NCI-H128 (cell line): ENCODE data around the gene TMEM272.
"Not testable (repeated sequence)": the region's sequence is repeated elsewhere in the genome, so short reads cannot be mapped to it uniquely, and the experiment has no call there.

Experiments
- DNase-seq: peaks from one replicate; lab custom pipeline; 2025; ENCODE audit not compliant: unreplicated experiment; lab: John Stamatoyannopoulos, UW

TMEM272 gene

DNA sequence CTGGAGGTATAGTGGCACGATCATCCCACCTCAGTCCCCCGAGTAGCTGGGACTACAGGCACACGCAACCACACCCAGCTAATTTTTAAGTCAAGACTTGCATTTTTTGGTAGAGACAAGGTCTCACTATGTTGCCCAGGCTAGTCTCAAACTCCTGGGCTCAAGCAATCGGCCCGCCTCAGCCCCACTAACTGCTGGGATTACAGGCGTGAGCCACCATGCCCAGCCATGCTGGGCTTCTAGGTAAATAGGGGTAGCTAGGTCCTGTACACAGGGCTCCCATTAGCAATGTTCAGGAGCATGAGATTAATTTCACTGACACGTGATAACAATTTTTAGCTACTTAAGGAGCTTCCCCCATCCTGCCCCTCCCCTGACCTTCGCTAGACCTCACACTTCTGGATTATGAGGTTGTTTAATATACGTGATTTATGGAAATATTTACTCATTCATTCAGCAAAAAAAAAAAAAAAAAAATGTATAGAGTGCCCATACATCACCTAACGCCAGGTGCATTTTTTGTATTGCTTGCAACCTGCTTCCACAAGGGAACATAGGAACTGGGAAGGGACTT is 19.2 kb downstream of the TMEM272 start:
- DNase-seq, result no peak

DNA sequence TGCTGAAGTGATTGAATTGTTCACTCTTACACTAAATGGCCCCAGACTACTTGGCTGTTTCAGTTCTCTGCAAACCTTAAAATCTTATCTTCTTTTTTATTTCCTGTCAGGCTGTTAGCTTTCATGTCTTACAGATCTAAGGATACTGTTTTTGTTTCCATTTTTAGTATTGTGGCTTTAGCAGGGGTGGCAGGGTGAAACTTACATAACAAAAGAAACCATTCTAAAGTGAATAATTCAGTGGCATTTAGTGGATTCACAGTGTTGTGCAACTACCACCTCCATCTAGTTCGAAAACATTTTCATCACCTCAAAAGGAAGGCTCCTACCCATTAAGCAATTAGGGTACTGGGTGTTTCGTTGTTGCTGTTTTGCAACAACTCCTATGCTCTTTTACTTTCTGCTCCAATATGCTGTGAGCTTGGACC is 19.8 kb downstream of the TMEM272 start:
- DNase-seq, result no peak

DNA sequence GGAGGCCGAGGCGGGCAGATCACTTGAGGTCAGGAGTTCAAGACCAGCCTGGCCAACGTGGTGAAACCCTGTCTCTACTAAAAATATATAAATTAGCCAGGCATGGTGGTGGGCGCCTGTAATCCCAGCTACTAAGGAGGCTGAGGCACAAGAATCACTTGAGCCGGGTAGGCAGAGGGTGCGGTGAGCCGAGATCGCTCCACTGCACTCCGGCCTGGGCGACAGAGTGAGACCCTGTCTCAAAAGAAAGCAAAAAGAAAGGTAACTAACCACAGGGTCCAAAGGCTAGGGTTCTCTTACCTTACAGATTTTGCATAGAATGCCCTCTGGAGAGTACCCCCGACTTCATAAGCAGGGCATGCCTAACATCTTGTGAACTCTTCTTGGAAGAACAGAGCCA is 20.3 kb downstream of the TMEM272 start:
- DNase-seq, result not testable (repeated sequence)

DNA sequence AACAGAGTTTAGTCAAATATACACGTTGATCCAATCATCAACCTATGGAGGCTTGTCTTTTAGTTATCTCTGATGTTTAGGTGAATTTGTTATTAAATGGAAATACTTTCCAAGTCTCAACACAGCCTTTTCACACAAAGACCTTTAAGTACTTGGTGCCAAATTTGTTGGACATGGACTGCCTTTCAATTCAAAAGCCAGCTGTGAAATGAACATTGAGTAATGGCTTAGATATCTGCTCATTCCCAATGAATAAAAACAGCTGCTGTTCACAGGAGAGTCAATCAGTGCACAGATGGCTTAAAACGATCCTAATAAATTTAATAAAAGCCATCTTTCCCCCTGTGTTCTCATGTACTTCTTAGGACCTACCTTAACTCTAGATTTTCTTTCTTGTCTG is 21.1 kb downstream of the TMEM272 start:
- no peak for DNase-seq

DNA sequence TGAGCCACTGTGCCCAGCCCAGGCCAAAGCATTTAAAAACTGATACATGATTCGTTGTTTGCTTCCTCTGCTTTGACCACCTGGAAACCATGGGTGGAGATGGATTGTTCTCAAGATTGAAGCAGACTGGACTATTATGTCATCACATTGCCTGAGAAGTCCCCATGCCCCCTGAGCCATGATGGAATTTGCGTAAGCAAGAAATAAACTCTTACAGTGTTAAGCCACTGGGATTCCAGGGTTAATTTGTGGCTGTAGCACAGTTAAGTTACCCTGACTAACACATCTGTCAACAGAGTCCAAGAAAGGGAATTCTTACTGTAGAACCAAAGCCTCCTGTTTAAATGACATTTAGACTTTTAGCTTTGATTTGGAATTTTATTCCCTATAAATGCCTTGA is 21.6 kb downstream of the TMEM272 start:
- no peak for DNase-seq

DNA sequence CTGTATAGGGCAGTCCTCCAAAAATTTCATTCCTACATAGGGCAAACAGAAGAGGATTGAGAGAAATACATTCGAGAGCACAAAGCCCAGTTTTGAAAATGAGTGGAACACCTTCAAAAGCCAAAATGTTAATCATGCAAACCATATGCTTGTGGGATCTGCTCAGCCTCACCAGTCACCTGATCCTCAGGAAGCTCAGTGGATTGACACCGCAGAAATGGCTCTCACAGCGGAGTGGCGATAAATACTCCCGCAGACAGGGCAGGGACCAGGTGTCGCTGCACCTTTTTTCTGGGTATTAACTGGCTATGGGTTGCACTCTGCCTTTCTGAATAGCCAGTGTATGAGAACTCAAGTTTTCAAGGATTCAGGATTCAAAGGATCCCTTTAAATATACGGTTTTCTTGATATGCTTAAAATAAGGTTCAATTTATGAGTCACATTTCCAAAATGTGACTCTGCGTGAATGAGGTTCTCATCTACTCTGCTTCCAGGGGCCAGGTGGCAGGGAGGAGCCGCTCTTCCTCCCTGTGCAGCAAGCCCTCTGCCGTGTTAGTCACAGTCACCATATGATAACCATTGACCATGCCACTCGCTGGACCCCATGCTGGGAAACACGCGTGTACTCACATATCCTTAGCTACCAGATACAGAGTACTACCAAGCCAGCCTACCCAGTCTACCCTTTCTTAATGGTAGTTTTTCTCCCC is 22.7 kb downstream of the TMEM272 start:
- no peak for DNase-seq

DNA sequence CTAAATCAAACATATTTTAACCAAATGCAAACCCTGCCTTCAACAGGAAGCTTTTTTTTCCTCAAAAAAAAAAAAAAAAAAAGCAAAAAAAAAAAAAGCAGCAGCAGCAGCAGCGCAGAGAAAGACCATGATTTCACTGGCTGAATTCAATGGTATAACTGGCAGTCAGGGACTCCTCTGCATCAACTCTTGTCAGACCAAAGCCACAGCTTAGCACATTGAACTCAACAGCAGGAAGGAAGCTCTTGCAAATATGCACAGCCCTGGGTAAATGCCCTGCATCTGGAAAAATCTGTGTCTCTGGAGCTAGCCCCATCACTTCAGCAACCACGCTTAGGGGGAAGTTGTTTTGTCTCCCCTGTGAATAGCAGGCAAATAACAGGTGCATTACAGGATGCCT is 23.4 kb downstream of the TMEM272 start:
- DNase-seq, result no peak

DNA sequence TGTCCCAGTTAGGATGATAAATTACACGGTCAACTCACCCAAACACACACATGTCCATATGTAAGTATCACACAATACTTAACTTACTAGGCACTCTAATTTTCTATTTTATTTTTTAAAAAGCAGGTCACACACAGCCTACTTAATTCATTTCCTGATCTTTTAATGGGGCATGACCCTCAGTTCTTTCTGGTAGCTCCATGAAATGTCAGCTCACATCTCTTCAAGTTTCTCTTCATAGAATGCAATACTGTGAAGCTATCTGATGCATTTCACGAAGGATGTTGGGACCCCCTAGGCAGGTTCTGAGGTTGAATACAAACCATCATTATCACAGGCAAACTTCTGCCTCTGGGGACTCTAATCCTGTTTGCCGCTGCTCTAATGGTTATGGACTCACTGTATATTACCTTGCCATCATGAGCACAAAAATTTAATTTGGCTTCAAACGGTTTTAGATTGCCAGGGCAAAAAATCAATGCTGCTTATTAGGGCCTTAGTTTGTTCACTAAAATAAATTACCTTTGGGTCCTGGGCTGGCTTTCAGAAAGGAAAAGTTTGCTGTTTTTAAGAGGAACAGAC is 24.9 kb downstream of the TMEM272 start:
- no peak for DNase-seq

DNA sequence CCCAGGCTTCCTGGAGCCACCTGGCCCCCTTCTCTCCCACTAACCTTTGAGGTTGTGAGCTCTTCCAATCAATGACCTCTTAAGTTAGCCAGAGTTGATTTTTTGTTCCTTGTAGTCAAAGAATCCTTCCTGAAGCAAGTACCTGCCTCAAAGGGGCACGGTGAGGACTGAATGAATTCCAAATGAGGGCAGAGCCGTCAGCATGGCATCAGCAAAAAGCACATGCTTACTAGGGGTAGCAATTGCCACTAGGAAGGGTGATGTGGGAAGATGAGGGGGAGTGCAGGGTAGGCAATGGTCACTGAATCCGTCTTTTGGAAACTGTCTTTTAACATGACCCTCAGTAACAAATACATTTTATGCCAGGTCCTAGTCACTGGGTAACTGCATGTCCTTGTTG is 25.4 kb downstream of the TMEM272 start:
- DNase-seq, result no peak

DNA sequence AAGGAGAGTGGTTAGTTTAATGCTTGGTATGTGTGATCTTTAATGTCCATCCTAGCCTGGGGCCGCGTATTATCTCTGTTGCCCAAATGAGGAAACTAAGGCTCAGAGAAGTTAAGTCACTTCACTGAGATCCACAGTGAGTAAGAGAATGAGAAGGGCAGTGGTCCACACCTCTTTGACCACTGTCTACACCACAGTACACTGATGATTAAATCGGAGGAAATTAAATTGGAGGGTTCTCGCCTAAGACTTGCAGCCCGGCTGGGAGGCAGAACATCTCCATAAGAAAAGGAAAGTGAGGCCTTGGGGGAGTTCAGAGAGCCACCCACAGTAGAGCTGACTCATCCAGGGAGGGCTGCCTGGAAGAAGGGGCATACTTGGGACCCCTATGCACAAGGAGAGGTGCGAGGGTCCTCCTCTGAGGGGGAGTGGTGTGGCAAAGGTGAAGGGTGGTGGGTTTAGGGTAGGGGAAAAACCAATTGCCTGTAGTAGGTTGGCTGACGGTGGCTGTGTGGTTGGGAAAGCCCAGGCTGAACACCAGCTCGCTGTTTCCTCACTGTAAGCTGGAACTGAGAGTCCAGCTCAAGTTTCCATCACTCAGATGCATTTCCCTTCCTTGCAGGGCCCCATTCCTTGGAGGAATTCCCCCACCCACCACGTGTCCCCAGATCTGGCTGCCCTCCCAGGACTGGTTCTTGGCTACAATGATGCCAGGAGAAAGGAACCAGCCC is 26.0 kb downstream of the TMEM272 start:
- DNase-seq, result no peak

DNA sequence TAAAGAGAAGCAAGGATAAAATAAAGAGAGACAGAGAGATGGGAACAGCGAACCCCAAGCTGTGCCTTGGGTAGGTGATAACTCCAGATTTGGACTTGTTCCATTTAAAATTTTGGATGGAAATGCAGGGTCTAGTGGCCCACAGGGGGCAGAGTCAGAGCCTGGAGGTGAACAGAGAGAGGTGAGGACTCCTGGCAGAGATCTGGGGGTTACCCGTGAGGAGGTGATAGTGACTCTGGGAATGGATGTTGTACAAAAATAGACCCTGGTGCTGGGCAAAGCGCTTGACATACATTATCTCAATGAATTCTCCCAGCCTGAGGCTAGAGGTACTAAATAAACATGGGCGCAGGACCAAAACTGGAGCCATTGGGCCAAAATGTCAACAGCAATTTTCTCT is 26.7 kb downstream of the TMEM272 start:
- DNase-seq, result no peak

DNA sequence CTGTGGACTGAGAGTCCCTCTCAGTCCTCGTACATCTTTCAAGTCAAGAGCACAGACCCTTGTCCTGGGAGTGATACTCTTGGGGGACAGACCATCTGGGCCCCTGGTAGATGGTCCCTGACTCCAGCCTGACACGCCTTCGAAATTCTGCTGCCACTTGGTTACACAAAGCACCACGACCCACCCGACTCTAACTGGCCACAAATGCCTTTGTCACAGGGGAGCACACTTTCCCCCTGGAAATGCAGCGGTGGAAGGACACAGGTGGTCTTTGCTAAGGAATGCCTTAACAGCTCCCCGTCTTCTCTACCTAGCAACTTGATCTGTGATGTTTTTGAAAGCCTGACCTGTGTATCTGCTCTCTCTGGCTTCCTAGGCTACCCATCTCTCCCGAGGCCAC is 27.3 kb downstream of the TMEM272 start:
- DNase-seq, result no peak

DNA sequence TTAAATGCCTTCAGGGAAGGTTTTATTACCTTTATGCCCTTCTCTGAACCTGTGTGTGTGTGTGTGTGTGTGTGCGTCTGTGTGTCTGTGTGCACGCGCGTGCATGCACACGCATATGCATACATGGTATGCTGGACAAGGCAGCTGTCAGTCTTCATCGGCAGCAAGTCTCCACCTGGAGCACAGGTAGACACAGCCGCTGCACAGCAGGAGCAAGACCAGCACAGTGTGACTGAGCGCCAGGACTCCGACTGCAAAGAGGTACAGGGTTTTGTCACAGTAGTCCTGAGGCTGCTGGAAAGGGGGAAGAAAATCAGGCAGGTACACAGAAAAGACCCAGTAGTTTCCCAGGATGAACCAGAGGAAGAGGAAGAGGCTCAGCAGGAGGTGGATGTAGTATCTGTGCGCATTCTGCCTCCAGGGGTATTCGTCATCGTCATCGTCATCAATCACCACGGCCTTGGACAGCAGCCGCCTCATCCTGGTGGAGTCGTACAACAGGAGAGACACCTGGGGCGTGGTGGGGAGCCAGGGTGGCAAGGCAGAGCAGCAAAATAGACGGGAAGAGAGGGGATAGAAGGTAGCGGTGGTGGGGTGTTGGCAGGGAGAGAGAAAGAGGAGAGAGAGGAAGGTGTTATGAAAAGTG is 28.2 kb downstream of the TMEM272 start:
- DNase-seq, result no peak

DNA sequence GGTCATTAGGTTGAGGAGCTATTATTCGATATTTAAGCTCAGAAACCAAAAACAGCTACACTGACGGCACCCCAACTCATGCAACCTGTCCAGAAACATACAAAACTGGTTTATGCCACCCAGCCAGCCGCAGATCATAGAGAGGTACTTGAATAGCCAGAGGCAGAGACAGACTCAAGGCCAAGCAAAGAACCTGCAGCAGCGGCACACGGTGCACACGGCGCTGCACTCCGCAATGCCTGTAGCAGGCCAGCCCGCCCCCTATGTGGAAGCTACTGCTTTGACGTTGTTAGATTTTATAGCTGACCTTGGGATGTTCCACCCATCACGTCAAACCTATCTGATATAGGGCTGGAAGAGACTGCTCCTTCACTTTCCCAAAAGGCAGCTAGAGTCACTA is 29.1 kb downstream of the TMEM272 start:
- no peak for DNase-seq

DNA sequence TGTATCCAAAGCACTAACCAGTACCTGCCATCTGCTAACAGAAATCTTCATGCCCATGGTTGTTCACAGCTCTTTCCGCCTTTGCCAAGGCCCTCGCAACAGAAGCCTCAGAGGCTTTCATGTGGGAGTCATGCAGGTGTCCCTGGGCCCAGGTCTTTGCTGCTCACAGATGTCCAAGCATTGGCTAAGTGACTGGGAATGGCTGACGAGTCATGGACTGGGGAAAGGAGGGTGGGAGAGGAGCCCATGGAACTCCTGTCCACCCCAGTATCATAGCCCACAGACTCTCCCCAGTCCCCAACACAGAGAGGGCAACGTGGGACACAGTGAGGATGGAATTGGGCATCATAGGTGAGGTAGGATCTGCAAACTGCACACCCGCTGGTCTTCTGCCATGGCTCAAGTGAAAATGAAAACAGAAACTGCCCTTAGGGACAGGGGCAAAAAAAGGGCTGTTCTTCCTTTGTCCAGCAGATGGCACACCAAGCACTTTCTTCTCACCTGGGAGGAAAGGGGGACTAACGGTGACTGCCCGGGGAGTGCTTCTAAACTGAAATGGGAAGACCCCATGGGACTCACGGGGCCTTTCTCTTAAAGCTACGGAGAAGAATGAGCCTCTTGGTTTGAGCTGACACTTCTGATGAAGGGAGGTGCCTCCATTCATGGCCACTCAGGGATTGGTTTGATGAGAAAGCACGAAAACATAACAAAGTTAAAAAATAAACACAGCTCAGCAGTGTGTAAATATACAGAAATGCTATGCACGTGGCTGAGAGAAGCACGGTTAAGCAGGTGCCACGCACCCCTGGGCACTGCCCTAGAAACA is 29.9 kb downstream of the TMEM272 start:
- DNase-seq, result peak; percentile 23

DNA sequence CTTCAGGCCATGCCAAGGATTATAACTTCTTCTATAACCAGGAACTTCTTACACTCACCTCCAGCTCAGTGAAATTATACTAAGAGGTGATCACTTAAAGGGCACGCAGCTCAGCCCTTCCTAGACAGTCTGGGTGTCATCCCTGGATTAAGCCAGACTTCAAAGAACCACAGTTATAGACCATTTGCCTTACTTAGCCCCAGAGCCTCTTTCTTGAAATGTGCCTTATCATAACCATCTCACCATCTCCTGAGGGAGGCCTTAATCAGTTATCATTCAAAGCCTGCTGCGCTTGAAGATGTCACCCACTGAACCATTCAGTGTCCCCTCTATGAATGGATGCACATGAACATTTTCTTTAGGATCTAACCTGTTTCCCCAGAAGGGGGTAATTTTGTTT is 30.9 kb downstream of the TMEM272 start:
- no peak for DNase-seq

DNA sequence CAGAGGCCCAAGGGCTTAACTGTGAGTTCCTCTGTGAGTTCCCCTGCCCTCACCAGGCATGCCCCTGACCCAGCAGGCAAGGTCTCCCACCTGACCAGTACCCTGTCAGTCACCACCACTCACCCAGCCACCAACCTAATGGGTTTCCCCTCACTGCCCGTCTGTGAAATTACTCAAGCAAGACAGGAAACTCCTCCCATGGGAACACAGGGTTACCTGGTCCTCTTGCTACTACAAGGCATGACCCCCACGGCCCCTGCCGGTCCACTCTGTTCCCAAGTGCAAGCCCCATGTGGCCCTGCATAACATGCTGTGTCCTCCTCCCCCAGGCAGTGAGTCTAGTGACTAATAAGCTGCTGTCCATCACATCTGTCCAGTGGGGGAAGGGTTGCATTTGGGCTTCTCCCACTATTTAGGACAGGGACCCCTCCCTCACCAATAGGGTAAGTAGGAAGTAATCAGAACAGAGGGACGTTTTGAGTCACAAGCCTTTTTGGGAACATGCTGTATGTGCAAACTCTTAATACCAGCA is 33.0 kb downstream of the TMEM272 start:
- DNase-seq, result no peak

DNA sequence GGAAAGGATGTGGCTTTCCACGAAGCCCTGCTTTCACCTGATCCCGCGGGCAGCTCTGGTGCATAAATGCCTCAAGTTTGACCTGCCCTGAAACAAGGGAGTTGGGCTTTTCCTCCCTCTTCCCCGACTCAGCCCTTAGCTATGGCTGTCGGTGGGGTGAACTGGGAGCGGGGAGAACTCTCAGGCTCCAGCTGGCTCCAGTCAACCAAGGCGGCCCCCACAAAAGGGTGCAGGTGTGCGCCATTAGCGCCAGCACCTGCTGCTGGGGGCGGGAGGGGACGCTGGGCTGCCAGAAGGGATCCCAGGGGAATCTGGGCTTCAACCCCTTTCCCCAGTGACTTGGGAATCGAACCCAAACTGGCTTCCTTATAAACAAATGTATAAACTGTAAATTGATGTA is 33.9 kb downstream of the TMEM272 start:
- peak; percentile 44 for DNase-seq

DNA sequence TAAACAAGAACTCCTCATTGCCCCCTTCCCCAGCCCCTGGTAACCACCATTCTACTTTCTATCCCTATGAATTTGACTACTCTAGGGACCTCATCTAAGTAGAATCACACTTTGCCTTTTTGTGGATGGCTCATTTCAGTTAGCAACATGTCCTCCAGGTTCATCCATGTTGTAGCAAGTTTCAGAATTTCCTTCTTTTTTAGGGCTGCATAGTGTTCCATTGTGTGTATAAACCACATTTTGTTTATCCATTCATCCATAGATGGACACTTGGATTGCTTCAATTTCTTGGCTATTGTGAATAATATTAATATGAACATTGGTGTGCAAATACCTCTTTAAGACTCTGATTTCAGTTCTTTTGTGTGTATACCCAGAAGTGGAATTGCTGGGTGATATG is 36.2 kb downstream of the TMEM272 start:
- DNase-seq, result no peak

DNA sequence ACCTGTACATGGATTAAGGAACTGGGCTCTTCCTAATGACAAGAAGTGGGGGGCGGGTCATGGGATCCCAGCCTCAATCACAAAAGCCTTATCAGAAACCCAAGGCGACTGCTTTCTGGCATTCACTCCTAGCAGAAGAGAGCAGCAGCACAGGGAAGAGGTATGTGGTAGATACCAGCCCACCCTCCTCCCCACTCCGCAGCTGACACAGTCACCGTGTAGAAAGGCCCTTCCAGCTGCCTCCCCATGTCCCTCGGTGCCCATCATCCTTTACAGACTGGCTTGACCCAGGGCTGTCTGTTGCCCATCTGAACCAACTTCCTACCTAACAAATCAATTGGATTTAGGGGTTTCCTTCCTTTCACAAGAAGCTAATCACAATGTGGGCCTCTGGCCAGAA is 37.9 kb downstream of the TMEM272 start:
- DNase-seq, result no peak
